Stimulated activated CD8-positive, alpha-beta memory T cell treated with anti-CD3 and anti-CD28 coated beads, Interleukin-4, amount 100 ng/mL, for 4 hours (primary cell): ENCODE results near the gene CELF5.

Source experiments
- DNase-seq, 2 donors: peaks; one replicate each; pipeline ENCODE4 v3.0.0-alpha.2; 2020; ENCODE audit warnings: low read depth in 2 of 2, low spot score in 1 of 2

CELF5 gene

DNA sequence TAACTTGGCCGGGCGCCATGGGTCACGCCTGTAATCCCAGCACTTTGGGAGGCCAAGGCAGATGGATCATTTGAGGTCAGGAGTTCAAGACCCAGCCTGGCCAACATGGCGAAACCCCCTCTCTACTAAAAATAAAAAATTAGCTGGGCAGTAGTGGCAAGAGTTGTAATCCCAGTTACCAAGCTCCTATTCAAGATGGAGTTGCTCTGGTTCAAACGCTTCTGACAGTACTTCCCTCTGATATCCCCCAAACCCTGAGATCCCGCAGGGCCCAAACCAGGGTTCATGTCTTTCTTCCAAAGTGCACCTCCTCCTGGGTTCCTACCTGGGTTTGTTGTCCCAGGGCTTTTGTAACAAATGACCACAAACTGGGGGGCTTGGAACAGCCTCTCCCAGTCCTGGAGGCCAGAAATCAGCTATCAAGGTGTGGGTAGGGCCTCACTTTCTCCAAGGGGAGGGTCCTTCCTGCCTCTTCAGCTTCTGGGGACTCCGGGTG, 13.7 kb downstream of the CELF5 start:
- DNase-seq: no peak

DNA sequence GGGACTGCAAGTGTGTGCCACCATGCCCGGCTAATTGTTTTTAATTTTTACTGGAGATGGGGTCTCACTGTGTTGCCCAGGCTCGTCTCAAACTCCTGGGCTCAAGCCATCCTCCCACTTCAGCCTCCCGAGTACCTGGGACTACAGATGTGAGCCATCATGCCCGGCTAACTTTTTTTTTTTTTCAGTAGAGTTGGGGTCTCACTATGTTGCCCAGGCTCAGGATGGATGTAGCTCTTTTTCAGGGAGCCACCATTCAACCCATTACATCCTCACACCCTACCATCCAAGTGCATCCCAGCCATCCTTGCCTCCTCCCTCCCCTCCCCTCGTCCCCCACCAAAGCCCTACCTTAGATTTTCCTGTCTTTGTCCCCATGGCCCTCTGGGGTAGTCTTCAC, 14.9 kb downstream of the CELF5 start:
- no peak for DNase-seq

DNA sequence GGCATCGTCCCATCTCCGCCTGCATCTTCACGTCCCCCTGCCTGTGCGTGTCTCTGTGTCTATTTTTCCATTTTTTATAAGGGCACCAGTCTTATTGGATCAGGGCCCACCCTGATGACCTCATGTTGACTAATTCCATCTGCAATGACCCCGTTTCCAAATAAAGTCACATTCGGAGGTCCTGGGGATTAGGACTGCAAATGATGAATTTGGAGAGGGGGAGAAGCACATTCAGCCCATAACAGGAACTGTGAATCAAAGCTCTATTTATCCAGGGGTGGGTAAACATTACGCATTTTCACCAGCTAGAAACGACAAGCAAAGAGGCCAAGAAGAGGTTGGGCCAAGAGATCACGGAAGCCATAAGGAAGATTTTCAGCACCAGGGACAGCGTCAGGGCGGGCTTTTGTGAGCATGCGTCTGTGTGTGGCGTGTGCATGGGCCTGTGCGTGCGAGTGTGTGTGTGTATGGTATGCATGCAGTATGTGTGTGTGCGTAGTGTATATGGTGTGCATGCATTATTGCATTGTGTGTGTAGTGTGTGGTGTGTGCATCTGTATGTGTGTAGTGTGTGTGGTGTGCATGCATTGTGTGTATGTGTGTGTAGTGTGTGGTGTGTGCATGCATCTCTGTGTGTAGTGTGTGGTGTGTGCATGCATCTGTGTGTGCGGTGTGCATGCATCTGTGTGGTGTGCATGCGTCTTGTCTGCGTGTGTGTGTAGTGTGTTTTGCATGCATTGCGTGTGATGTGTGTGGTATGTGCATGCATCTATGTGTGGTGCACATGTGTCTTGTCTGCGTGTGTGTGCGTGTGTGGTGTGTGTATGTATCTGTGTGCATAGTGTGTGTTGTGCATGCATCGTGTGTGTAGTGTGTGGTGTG, 19.6 kb downstream of the CELF5 start:
- peak in 1 of 2 donors; percentile 8 for DNase-seq

DNA sequence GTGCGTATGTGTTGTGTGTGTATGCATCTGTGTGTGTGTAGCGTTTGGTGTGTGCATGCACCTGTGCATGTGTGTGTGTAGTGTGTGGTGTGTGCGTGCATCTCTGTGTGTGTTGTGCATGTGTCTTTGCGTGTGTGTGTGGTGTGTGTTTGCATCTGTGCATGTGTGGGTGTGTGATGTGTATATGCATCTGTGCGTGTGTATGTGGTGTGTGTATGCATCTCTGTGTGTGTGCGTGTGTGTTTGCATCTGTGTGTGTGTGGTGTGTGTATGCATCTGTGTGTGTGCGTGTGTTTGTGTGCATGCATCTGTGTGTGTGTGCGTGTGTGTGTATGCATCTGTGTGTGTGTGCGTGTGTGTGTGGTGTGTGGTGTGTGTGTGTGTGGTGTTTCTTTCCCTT, 20.6 kb downstream of the CELF5 start:
- no peak for DNase-seq

DNA sequence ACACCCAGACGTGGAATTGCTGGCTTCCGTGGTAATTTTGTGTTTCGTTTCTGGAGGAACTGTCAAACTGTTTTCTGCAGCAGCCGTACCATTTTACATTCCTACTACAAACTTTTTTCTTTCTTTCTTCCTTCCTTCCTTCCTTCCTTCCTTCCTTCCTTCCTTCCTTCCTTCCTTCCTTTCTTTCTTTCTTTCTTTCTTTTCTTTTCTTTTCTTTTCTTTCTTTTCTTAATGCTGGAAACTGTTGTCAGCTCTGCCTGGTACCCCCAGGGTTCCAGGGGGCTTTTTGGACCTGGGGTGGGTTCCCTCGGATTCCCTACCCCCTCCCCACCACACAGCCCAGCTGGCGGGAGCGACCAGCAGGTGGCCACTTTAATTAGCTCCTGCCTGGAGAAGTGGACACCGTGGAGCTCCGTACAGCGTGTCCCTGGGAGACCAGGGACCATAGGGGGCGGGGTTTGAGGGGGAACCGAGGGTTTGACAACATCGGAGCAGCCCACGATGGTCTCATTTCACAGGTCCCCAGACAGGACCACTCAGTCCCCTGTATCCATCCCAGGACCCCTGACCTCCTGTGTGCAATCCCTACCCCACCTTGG, 24.4 kb downstream of the CELF5 start:
- DNase-seq: no peak

DNA sequence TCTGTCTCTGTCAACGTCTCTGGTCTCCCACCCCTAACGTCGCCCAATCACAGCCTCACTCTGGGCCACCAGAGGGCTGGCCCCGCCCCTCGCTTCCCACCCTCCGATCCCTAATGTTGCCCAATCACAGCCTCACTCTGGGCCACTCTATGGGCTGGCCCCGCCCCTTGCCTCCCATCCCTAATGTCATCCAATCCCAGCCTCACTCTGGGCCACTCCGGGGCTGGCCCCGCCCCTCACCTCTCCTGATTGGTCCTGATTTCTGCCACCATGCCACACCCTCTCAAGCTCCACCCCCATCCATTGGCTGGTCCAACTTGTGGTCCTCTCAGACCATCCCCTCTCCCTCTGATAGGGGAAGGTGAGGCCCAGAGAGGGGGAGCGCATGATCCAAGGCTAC, 24.9 kb downstream of the CELF5 start:
- DNase-seq: no peak

DNA sequence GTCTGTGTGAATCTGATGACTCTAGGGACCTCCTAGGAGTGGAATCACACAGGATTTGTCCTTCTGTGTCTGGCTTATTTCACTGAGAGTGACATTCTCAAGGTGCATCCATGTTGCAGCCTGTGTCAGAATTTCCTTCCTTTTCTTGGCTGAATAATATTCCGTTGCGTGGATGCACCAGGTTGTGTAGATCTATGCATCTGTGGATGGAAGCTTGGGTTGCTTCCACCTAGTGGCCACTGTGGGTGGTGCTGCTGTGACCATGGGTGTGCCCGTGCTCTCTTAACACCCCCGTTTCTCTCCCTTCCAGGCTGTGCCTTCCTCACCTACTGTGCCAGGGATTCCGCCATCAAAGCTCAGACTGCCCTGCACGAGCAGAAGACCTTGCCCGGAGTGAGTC, 26.2 kb downstream of the CELF5 start:
- no peak for DNase-seq

DNA sequence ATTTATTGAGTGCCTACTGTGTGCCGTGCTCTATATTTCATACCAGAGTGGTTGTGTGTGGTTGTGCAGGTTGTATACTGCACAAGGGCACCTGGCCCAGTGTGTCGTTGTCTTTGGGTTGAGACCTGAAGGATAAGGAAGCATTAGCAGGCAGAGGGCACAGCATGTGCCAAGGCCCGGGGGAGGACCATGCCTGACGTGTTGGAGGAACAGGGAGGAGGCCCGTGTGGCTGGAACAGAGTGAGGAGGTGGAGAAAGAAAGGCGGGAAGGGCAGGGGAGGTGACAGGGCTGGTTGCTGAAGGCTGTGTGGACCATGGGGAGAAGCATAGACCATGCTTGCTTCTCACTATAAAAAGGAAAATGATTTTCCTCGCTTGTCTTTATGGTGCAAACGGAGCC, 26.8 kb downstream of the CELF5 start:
- no peak for DNase-seq

DNA sequence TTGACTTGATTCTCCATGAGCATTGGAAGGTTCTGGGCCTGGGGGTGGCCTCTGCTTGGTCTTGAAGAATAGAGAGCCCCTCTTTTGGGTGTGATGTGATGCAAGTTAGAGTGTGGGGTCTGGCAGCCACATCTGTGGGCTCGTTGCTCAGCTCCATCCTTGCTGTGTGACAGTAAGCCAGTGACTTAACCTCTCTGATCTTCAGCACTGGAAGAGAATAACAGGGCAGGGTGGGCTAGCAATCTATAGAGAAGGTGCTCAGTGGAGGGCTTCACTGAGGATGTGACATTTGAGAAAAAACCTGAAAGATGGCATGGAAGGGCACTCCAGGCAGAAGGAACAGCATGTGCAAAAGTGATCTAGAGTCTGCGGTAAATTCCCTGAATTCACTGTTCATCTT, 28.2 kb downstream of the CELF5 start:
- no peak for DNase-seq

DNA sequence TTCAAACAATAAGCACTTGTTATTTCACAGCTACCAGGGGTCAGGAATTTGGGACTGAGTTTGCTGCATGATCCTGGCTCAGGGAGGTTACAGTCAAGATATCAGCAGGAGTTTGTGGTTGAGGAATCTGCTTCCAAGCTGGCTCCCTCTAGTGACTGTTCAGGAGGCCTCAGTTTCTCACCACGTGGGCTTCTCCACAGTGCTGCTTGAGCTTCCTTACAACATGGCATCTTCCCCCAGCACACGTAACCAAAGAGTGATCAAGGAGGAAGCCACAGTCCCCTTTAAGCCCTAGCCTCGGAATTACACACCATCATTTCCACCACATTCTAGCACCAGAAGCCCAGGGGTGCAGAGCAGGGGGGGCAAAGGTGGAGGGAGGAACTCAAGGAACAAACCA, 28.8 kb downstream of the CELF5 start:
- DNase-seq: no peak

DNA sequence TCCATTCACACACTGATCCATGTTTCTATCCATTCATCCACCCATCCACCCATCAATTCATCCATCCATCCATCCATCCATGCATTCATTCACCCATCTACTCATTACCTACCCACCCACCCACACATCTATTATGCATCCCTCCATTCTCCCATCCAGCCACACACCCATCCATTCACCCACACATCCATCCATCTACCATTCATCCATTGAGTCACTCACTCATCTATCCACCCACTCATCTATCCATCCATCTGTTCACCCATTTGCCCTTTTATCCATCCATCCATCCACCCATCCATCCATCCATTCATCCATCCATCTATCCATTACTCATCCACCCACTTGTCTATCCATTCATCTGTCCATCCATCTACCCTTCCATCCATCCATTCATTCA, 30.1 kb downstream of the CELF5 start:
- no peak for DNase-seq

DNA sequence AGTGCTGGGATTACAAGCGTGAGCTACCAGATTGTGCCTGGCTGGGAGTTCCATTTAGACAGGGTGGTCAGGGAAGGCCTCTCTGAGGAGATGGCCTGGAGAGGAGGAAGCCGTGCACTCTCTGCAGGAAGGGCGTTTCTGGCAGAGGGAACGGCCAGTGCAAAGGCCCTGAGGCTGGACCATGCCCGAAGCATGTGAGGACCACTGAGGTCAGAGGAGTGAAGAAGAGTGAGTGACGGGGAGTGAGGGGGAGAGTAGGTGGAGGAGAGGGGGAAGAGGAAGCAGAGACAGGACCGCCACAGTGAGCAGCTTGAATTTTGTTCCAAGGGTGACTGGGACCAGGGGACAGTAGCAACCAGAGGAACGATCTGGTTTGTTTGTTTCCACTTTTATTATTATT, 32.6 kb downstream of the CELF5 start:
- DNase-seq: no peak

DNA sequence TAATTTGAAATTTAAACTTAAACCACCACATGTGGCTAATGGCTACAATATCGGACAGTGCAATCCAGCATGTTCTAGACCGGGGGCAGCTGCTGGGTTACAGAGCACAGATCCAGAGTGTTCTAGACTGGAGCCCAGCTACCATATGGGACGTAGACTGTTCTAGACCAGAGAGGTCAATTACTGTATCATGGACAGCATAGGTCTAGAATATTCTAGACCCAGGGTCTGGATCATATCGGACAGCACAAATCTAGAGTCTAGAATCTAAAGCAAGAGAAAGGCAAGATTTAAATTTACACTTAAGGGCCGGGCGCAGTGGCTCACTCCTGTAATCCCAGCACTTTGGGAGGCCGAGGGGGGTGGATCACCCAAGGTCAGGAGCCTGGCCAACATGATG, 37.9 kb downstream of the CELF5 start:
- no peak for DNase-seq

DNA sequence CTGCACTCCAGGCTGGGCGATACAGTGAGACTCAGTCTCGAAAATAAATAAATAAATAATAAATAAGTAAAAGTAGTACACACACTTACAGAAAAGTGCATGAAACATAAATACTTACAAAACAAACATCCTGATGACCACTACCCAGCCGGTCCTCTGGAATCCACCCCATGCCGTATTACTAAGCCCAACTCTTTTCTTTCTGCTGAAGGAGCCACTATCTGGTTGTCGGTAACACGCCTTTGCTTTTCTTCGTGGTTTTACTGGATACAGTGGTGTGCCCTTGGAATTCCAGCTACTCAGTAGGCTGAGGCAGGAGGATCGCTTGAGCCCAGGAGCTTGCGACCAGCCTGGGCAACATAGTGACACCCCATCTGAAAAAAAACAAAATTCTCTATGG, 39.4 kb downstream of the CELF5 start:
- no peak for DNase-seq

DNA sequence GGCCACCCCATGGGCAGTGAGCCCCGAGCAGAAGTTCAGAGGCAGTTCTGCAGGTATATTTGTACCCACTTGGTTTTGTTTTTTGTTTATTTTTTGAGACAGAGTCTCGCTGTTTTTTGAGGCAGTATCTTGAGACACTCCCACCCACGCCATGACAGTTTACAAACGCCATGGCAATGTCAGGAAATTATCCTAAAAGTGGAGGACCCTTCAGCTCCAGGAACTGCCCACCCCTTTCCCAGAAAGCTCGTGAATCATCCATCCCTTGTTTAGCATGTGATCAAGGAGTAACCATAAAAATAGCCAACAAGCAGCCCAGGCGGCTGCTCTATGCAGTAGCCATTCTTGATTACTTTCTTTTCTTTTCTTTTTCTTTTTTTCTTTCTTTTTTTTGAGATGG, 41.0 kb downstream of the CELF5 start:
- no peak for DNase-seq

DNA sequence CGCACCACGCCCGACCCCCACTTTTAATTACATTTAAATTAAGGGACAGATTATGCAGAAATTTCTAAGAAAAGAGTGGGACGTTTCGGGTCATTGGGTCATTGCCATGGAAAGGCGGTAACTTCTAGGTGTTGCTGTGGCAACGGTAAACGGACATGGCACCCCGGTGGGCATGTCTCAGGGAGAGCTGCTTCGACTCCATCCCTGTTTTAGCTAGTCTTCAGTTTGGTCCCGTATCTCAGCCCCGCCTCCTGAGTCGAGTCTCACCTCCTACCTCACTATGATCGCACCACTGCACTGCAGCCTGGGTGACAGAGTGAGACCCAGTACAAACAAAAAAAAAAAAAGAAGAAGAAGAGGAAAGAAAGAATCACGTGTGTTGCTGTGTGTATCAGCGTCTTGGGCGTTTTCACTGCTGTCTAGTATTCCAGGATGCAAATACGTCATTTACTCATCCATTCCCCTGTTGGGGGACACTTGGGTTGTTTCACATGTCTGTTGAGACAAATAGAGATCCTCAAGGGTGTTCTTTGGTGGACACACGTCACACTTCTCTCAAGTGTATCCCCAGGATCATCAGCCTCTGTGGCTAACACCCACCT, 41.7 kb downstream of the CELF5 start:
- DNase-seq: no peak

DNA sequence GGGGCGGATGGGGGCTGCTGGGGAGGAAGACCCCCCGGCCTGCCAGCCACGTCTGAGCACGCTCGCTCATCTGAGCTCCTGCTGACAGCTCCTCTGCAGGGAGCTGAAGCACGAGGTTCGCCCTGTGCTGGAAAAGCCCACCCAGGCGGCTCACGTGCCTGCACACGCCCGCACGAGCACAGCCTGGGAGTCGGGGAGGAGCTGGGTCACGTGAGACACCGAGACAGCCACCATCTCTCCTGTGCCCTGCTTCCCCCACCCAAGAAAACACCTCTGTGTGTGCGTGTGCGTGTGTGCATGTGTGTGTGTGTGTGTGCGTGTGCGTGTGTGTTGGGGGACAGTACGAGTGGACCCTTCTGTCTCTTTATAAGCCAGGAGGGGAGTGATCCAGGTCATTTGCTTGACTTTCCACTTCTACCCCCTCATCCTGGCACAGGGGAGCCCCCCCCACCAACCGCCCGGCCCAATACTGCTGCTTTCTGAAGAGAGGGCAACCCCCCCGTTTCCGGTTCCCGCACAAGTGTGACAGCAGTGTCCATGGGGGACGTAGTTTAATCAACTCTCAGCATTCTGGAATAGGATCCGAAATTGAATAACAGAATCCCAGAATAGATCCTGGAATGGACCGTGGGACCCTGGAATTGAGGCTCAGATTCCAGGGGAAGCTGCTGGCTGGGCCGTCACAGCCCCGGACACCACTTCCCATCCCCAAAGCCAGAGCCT, 42.5 kb downstream of the CELF5 start:
- no peak for DNase-seq

DNA sequence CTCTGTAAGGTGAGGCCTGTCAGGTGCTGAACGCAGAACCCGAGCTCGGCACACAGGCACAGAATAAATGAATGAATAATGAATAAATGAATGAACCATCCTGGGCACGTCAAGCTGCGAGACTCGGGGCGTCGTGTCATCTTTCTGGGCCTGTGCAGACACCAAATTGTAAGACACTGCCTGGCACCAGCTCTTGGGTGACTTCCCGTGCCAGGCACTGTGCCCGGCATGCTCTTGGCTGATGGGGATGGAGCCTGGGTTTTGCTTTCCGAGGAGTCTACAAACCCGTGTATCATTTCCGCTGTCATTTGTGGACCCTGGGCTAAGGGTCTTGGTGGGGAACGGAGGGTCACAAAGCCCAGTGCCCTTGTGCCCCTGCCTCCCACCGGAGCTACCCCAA, 43.9 kb downstream of the CELF5 start:
- DNase-seq: no peak

DNA sequence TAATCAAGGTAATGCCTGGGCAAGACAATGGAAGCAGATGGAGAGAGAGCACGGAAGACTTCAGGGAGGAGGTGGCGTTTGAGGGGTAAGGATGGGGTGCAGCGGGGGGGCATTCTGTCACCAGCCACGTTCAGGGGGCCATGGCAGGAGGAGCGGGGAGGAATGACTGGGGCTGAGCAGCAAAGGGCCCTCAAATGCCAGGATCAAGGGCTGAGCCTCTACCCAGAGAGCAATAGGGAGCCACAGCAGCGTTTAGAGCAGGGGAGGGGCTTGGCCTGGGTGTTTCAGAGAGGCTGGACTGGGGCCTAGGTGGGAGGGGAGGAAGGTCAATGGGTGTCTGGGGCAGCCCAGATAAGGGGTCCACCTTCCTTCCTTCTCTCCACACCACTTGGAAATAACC, 44.3 kb downstream of the CELF5 start:
- DNase-seq: no peak

DNA sequence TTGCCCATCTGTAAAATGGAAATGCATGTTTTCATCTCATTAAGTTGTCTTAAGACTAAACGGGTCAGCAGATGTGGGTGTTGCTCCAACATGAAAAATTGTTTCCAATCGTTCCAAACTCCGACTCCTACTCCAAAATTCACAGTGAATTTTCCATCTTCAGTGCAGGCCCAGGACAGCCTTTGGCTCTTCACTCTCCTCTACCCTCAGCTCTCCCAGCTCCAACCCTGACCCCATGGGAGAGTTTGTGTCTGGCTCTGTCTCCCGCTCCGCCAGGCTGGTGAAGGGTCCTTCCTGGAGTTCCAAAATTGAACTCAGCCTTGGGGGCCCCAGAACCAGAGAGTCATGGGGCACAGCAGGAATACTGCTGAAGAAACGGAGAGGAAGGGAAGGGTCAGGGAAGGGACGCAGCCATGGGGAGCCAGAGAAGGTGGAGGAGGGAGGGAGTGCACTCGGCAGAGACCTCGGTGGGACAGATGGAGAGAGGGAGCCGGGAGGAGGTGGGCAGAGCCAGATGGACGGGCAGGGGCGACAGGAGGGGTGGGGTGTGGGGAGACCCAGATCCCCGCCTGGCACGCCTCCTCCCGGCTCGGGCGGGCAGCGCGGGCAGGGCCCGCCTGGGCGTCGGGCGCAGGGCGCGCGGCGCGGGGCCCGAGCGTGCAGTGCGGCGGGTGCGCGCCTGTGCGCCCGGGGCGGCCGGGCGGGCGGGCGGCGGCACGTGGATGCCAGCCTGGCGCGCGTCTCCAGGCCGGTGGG, 45.6 kb downstream of the CELF5 start:
- no peak for DNase-seq

DNA sequence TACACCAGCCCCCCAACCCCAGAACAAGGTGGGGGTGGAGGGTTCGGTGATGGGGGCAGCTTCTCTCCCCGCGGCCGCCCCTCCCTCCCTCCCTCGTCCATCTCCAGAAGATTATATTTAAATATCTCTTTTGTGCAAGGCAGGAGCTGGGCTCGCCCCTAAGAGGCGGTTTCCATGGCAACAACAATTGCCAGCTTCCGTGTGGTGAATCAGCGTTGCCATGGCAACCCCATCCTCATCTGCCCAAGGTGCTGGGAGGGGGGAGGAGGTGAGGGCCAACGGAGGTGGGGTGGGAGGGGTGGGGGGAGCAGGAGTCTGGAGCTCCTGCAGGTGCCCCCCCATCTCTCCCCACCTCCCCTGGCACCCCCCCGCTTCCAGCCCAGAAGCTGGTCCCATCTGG, 46.4 kb downstream of the CELF5 start:
- DNase-seq: no peak
